GM19467 (cell line): Measurements from ENCODE around the gene PRAMEF18.
"Not testable (repeated sequence)": the region's sequence is repeated elsewhere in the genome, so short reads cannot be mapped to it uniquely, and the experiment has no call there.

Experiments used
- ATAC-seq: cut with Tn5 transposase; IDR thresholded peaks from one replicate; pipeline ENCODE4 v1.9.1; 2021; ENCODE audit warnings: mild to moderate bottlenecking, moderate library complexity; ENCODE audit not compliant: unreplicated experiment

Gene PRAMEF18

GRCh38 chr1:13208712-13209111, 17.2 kb downstream of the PRAMEF18 start:
- ATAC-seq: not testable (repeated sequence)

GRCh38 chr1:13201309-13201708, 24.6 kb downstream of the PRAMEF18 start, which contains the start of gene PRAMEF13:
Gene PRAMEF13, minus strand, starts transcription at chr1:13201409. Its CDS starts 1,820 bp downstream, at chr1:13199589.
- not testable (repeated sequence) for ATAC-seq
